Kidney capillary endothelial cell (primary cell): ENCODE data around the gene IZUMO1.

Experiments
- DNase-seq: peaks from one replicate; pipeline ENCODE4 v3.0.0-alpha.2; 2018; ENCODE audit warnings: low spot score

The IZUMO1 gene

GRCh38 chr19:48757089-48757675 is 10.5 kb upstream of the IZUMO1 start:
- DNase-seq = no peak

GRCh38 chr19:48756686-48757085 is 10.0 kb upstream of the IZUMO1 start:
- DNase-seq = no peak

GRCh38 chr19:48756212-48756611 is 9.5 kb upstream of the IZUMO1 start:
- no peak for DNase-seq

- DNase-seq = no peak
Observed at GRCh38 chr19:48755787-48756186, 9.1 kb upstream of the IZUMO1 start.

GRCh38 chr19:48755084-48755641 is 8.5 kb upstream of the IZUMO1 start, which contains the start of gene FGF21:
Gene FGF21, plus strand, starts transcription at chr19:48755524. Its CDS starts 713 bp downstream, at chr19:48756237.
- DNase-seq = no peak

- peak; percentile 63 for DNase-seq
Observed at GRCh38 chr19:48752496-48753365, 6.0 kb upstream of the IZUMO1 start, which contains the start of gene FUT1. Gene FUT1, minus strand, starts transcription at chr19:48752641. Its CDS starts 1,360 bp downstream, at chr19:48751281.

GRCh38 chr19:48751845-48752495 is 5.3 kb upstream of the IZUMO1 start:
- DNase-seq = no peak

- DNase-seq = no peak
Observed at GRCh38 chr19:48750771-48751504, 4.2 kb upstream of the IZUMO1 start.

- DNase-seq = no peak
Observed at GRCh38 chr19:48750351-48750750, 3.6 kb upstream of the IZUMO1 start.

GRCh38 chr19:48749571-48750198 is 3.0 kb upstream of the IZUMO1 start:
- no peak for DNase-seq

- no peak for DNase-seq
Observed at GRCh38 chr19:48746110-48746509, 599 bp downstream of the IZUMO1 start.

- peak; percentile 65 for DNase-seq
Observed at GRCh38 chr19:48745208-48745995, 1.3 kb downstream of the IZUMO1 start.

GRCh38 chr19:48742096-48742495 is 4.6 kb downstream of the IZUMO1 start:
- no peak for DNase-seq

GRCh38 chr19:48741129-48741999 is 5.3 kb downstream of the IZUMO1 start:
- peak; percentile 48 for DNase-seq

GRCh38 chr19:48740164-48740972 is 6.3 kb downstream of the IZUMO1 start, which contains the start of gene RASIP1:
Gene RASIP1, minus strand, starts transcription at chr19:48740610. Its CDS starts 328 bp downstream, at chr19:48740282.
- DNase-seq = peak; percentile 70

- DNase-seq = no peak
Observed at GRCh38 chr19:48739404-48740163, 7.1 kb downstream of the IZUMO1 start.

- peak; percentile 84 for DNase-seq
Observed at GRCh38 chr19:48738557-48739403, 7.9 kb downstream of the IZUMO1 start.
